ENCODE data around the gene MAG.

MAG gene

DNA sequence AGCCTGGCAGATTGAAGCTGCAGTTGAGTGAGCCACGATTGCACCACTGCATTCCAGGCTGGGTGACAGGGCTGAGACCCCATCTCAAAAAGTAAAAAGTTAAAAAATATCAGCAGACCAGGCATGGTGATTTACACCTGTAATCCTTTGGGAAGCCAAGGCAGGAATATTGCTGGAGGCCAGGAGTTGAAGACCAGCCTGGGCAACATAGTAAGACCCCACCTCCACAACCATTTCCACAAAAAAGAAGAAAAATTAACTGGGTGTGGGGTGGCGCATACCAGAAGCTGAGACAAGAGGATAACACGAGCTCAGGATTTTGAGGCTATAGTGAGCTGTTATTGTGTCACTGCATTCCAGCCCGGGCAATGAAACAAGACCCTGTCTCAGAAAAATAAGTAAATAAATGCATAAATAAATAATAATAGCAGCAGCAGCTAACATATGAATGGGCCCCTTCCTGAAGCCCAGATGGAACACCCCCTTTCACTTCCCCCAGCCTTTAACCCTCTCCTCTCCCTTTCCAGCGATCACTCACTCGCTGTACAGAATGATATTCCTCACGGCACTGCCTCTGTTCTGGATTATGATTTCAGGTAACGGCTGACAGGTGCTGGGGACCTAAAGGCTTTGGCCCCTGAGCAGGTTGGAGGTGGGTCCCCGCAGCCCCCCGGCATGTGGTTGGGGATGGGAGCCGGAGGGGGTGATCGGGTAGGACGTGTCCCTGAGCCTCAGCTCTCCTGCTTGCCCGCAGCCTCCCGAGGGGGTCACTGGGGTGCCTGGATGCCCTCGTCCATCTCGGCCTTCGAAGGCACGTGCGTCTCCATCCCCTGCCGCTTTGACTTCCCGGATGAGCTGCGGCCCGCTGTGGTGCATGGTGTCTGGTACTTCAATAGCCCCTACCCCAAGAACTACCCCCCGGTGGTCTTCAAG, 3.2 kb downstream of the MAG start:
- Histone ChIP-seq H3K4me3 (ENCODE audit: low read depth, low read length) (no peak overlapping the region), H3K36me3 (ENCODE audit: insufficient read depth, low read length) (no peaks in the 10 kb centered on the region), H3K4me1 (ENCODE audit: control insufficient read depth, insufficient read depth, low read length, unreplicated experiment) (no peaks in the 10 kb centered on the region), H3K79me2 (ENCODE audit: control insufficient read depth, insufficient read depth, low read length, unreplicated experiment) (no peaks in the 10 kb centered on the region), H3K27ac (ENCODE audit: low read depth, low read length) (no peak overlapping the region), H2AFZ (ENCODE audit: low read length, unreplicated experiment) (no peak overlapping the region), H3K27me3 (ENCODE audit: insufficient read depth, low read length) (peaks cover 15% of the 10 kb centered on the region)

DNA sequence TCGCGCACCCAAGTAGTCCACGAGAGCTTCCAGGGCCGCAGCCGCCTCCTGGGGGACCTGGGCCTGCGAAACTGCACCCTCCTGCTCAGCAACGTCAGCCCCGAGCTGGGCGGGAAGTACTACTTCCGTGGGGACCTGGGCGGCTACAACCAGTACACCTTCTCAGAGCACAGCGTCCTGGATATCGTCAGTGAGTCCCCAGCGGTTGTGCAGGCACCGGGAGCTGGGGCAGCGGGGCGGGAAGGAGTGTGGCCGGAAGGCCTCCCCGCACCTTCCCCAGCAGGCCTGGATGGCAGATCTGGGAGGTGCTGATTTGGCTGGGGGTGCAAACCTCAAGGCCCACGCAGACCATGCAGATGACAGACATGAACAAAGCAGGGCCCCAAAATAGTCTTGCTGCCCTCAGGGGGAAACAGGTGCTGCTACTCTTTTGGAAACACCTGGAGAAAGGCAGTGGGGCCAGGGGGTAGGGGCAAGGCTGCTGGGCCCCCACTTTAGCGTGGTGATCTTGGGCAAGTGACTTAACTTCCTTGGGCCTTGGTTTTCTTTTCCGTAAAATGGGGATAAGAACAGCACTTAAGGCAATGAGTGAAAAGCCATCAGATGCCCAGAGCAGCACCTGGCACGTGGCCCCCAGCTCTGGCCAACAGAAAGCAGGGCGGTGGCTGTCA, 4.0 kb downstream of the MAG start:
- Histone ChIP-seq H3K4me3 (ENCODE audit: low read depth, low read length) (no peak overlapping the region), H2AFZ (ENCODE audit: low read length, unreplicated experiment) (no peak overlapping the region), H3K27ac (ENCODE audit: low read depth, low read length) (no peak overlapping the region), H3K27me3 (ENCODE audit: insufficient read depth, low read length) (peaks cover 15% of the 10 kb centered on the region), H3K79me2 (ENCODE audit: control insufficient read depth, insufficient read depth, low read length, unreplicated experiment) (no peaks in the 10 kb centered on the region), H3K36me3 (ENCODE audit: insufficient read depth, low read length) (no peaks in the 10 kb centered on the region), H3K4me1 (ENCODE audit: control insufficient read depth, insufficient read depth, low read length, unreplicated experiment) (no peaks in the 10 kb centered on the region)

DNA sequence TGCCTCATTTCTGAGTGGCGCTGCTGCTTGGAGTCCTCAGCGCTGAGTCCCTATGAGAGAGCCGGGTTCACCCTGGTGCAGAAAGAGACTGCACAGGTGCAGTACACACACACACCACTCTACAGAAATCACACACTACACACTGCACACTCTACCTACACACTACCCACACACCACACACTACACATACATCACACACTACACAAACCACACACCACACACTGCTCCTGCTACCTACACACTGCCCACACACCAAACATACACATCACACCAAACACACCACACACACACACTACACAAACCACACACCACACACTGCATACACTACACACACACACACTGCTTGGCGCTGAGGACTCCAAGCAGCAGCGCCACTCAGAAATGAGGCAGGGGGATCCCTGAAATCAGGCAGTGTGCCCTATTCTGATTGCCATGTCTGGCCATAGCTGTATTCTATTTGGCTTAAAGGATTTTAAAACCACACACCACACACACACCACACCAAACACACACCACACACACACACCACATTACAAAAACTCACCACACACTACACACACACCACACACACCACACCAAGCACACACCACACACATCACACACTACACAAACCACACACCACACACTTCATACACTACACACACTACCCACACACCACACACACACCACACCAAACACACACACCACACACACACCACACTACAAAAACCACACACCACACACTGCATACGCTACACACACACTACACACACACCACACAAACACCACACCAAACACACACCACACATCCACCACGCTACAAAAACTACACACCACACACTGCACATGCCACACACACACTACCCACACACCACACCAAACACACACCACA, 4.9 kb downstream of the MAG start:
- H3K79me2 ChIP-seq (ENCODE audit: control insufficient read depth, insufficient read depth, low read length, unreplicated experiment) = no peaks in the 10 kb centered on the region
- peaks cover 15% of the 10 kb centered on the region for H3K27me3 ChIP-seq (ENCODE audit: insufficient read depth, low read length)
- no peak overlapping the region for H2AFZ ChIP-seq (ENCODE audit: low read length, unreplicated experiment)
- H3K4me3 ChIP-seq (ENCODE audit: low read depth, low read length) = no peak overlapping the region
- no peaks in the 10 kb centered on the region for H3K4me1 ChIP-seq (ENCODE audit: control insufficient read depth, insufficient read depth, low read length, unreplicated experiment)
- no peaks in the 10 kb centered on the region for H3K36me3 ChIP-seq (ENCODE audit: insufficient read depth, low read length)
- H3K27ac ChIP-seq (ENCODE audit: low read depth, low read length) = no peak overlapping the region

DNA sequence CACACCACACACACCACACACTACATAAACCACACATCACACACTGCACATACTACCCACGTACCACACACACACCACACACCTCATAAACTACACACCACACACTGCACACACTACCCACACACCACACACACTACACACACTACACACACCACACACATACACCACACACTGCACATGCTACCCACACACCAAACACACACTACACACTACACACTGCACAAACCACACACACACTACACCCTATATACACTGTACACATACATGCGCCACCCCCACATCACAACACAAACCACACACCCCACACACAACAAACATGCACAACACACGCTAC, 5.5 kb downstream of the MAG start:
- no peaks in the 10 kb centered on the region for H3K4me1 ChIP-seq (ENCODE audit: control insufficient read depth, insufficient read depth, low read length, unreplicated experiment)
- H3K27me3 ChIP-seq (ENCODE audit: insufficient read depth, low read length) = peaks cover 15% of the 10 kb centered on the region
- no peak overlapping the region for H2AFZ ChIP-seq (ENCODE audit: low read length, unreplicated experiment)
- H3K27ac ChIP-seq (ENCODE audit: low read depth, low read length) = no peak overlapping the region
- no peak overlapping the region for H3K4me3 ChIP-seq (ENCODE audit: low read depth, low read length)
- H3K79me2 ChIP-seq (ENCODE audit: control insufficient read depth, insufficient read depth, low read length, unreplicated experiment) = no peaks in the 10 kb centered on the region
- H3K36me3 ChIP-seq (ENCODE audit: insufficient read depth, low read length) = no peaks in the 10 kb centered on the region

DNA sequence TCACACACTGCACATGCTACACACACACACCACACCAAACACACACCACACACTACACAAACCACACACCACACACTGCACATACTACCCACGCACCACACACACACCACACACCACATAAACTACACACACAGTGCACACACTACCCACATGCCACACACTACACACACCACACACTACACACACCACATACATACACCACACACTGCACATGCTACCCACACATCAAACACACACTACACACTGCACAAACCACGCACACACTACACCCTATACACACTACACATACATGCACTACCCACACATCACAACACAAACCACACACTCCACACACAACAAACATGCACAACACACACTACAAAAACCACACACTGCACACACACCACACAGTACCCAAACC, 6.0 kb downstream of the MAG start:
- Histone ChIP-seq H2AFZ (ENCODE audit: low read length, unreplicated experiment) (no peak overlapping the region), H3K36me3 (ENCODE audit: insufficient read depth, low read length) (no peaks in the 10 kb centered on the region), H3K79me2 (ENCODE audit: control insufficient read depth, insufficient read depth, low read length, unreplicated experiment) (no peaks in the 10 kb centered on the region), H3K4me3 (ENCODE audit: low read depth, low read length) (no peak overlapping the region), H3K4me1 (ENCODE audit: control insufficient read depth, insufficient read depth, low read length, unreplicated experiment) (no peaks in the 10 kb centered on the region), H3K27ac (ENCODE audit: low read depth, low read length) (no peak overlapping the region), H3K27me3 (ENCODE audit: insufficient read depth, low read length) (peaks cover 14% of the 10 kb centered on the region)

DNA sequence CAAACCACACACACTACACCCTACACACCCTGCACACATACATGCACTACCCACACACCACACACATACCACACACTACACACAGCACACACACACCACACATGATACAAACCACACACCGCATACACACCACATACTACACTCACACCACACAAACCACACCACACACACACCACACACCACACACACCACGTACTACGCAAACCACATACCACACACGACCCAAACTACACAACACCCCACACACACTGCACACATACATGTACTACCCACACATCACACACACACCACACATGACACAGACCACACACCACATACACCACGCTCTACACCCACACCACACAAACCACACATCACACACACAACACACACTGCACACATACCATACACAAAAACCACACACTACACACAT, 6.6 kb downstream of the MAG start:
- Histone ChIP-seq H3K36me3 (ENCODE audit: insufficient read depth, low read length) (no peaks in the 10 kb centered on the region), H2AFZ (ENCODE audit: low read length, unreplicated experiment) (no peak overlapping the region), H3K27me3 (ENCODE audit: insufficient read depth, low read length) (peaks cover 8% of the 10 kb centered on the region), H3K27ac (ENCODE audit: low read depth, low read length) (no peak overlapping the region), H3K4me3 (ENCODE audit: low read depth, low read length) (no peak overlapping the region), H3K79me2 (ENCODE audit: control insufficient read depth, insufficient read depth, low read length, unreplicated experiment) (no peaks in the 10 kb centered on the region), H3K4me1 (ENCODE audit: control insufficient read depth, insufficient read depth, low read length, unreplicated experiment) (no peaks in the 10 kb centered on the region)

DNA sequence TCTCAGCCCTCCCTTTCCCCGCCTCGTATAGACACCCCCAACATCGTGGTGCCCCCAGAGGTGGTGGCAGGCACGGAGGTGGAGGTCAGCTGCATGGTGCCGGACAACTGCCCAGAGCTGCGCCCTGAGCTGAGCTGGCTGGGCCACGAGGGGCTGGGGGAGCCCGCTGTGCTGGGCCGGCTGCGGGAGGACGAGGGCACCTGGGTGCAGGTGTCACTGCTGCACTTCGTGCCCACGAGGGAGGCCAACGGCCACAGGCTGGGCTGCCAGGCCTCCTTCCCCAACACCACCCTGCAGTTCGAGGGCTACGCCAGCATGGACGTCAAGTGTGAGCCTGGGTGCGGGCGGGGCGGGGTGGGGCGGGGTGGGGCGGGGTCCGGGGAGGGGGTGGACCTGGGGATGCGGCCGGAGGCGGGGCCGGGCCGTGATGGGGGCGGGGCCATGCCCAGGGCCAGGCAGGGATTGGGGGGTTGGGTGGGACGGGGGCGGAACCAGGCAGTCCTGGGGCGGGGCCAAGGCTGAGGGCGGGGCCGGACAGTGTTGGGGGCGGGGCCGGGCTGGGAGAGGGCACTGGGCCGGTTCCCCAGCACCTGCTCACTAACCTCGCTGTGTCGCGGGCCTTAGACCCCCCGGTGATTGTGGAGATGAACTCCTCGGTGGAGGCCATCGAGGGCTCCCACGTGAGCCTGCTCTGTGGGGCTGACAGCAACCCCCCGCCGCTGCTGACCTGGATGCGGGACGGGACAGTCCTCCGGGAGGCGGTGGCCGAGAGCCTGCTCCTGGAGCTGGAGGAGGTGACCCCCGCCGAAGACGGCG, 7.8 kb downstream of the MAG start:
- no peaks in the 10 kb centered on the region for H3K27me3 ChIP-seq (ENCODE audit: insufficient read depth, low read length)
- H3K27ac ChIP-seq (ENCODE audit: low read depth, low read length) = no peak overlapping the region

DNA sequence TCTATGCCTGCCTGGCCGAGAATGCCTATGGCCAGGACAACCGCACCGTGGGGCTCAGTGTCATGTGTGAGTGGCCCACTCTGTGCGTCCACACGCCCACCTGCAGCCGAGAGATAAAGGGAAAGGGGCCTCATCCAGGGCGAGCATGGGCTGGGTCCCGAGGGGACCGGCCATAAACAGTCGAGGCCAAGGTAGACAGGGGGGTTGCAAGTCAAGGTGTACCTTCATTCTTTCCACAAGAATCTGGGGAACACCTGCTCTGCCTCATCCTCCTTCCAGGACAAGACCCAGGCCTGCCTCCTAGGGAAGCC, 8.3 kb downstream of the MAG start:
- no peaks in the 10 kb centered on the region for H3K79me2 ChIP-seq (ENCODE audit: control insufficient read depth, insufficient read depth, low read length, unreplicated experiment)
- H3K4me3 ChIP-seq (ENCODE audit: low read depth, low read length) = no peak overlapping the region
- no peaks in the 10 kb centered on the region for H3K36me3 ChIP-seq (ENCODE audit: insufficient read depth, low read length)
- no peaks in the 10 kb centered on the region for H3K27me3 ChIP-seq (ENCODE audit: insufficient read depth, low read length)
- H2AFZ ChIP-seq (ENCODE audit: low read length, unreplicated experiment) = no peak overlapping the region
- H3K4me1 ChIP-seq (ENCODE audit: control insufficient read depth, insufficient read depth, low read length, unreplicated experiment) = no peaks in the 10 kb centered on the region
- H3K27ac ChIP-seq (ENCODE audit: low read depth, low read length) = no peak overlapping the region

More for the DNA sequence above, 7.8 kb downstream of the MAG start:
- Histone ChIP-seq H3K36me3 (ENCODE audit: insufficient read depth, low read length) (no peaks in the 10 kb centered on the region), H3K4me1 (ENCODE audit: control insufficient read depth, insufficient read depth, low read length, unreplicated experiment) (no peaks in the 10 kb centered on the region), H3K79me2 (ENCODE audit: control insufficient read depth, insufficient read depth, low read length, unreplicated experiment) (no peaks in the 10 kb centered on the region), H3K4me3 (ENCODE audit: low read depth, low read length) (no peak overlapping the region), H2AFZ (ENCODE audit: low read length, unreplicated experiment) (no peak overlapping the region)

DNA sequence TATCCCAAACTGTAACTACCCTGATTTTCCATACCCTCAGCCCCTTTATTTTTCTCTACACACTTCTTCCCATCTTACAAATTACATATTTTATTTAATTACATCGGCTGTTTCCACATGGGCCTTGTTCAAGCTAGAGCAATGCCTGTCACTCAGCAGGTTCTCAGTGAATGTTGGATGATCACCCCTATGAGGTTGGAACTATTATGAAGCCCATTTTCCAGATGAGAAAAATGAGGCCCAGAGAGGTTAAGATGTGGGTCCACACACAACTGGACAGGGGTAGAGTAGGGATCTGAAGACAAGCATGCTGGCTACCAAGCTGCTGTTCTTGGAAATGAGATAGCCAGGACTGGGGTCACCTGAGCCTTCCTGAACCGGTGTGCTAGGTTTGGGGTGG, 10.0 kb downstream of the MAG start:
- no peaks in the 10 kb centered on the region for H3K79me2 ChIP-seq (ENCODE audit: control insufficient read depth, insufficient read depth, low read length, unreplicated experiment)
- H3K4me3 ChIP-seq (ENCODE audit: low read depth, low read length) = no peak overlapping the region

DNA sequence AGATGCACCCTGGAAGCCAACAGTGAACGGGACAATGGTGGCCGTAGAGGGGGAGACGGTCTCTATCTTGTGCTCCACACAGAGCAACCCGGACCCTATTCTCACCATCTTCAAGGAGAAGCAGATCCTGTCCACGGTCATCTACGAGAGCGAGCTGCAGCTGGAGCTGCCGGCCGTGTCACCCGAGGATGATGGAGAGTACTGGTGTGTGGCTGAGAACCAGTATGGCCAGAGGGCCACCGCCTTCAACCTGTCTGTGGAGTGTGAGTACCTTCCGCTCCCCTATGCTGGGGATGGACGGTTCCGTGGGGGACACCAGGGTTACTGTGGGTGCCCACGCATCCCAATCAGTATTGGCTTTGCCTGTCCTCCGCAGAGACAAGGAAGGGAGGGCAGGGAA, 10.5 kb downstream of the MAG start:
- no peak overlapping the region for H3K27ac ChIP-seq (ENCODE audit: low read depth, low read length)
- no peaks in the 10 kb centered on the region for H3K36me3 ChIP-seq (ENCODE audit: insufficient read depth, low read length)
- no peaks in the 10 kb centered on the region for H3K79me2 ChIP-seq (ENCODE audit: control insufficient read depth, insufficient read depth, low read length, unreplicated experiment)
- H3K4me1 ChIP-seq (ENCODE audit: control insufficient read depth, insufficient read depth, low read length, unreplicated experiment) = no peaks in the 10 kb centered on the region
- no peaks in the 10 kb centered on the region for H3K27me3 ChIP-seq (ENCODE audit: insufficient read depth, low read length)
- no peak overlapping the region for H2AFZ ChIP-seq (ENCODE audit: low read length, unreplicated experiment)
- no peak overlapping the region for H3K4me3 ChIP-seq (ENCODE audit: low read depth, low read length)

More for the DNA sequence above, 10.0 kb downstream of the MAG start:
- Histone ChIP-seq H3K36me3 (ENCODE audit: insufficient read depth, low read length) (no peaks in the 10 kb centered on the region), H3K4me1 (ENCODE audit: control insufficient read depth, insufficient read depth, low read length, unreplicated experiment) (no peaks in the 10 kb centered on the region), H3K27me3 (ENCODE audit: insufficient read depth, low read length) (no peaks in the 10 kb centered on the region), H2AFZ (ENCODE audit: low read length, unreplicated experiment) (no peak overlapping the region), H3K27ac (ENCODE audit: low read depth, low read length) (no peak overlapping the region)
